Stimulated activated CD8-positive, alpha-beta memory T cell treated with anti-CD3 and anti-CD28 coated beads, Interleukin-4, amount 100 ng/mL, for 1 hour (primary cell): ENCODE data around the gene BEX4.
"Not testable (repeated sequence)": the region's sequence is repeated elsewhere in the genome, so short reads cannot be mapped to it uniquely, and the experiment has no call there.

ENCODE experiments used
- DNase-seq, 2 donors: peaks; one replicate each; pipeline ENCODE4 v3.0.0-alpha.2; 2020; ENCODE audit warnings: low read depth in 2 of 2, low spot score in 1 of 2

BEX4 gene

GRCh38 chrX:103214870-103215424 lies at the start of gene BEX4:
Gene BEX4, plus strand, starts transcription at chrX:103215108. Its CDS starts 1,046 bp downstream, at chrX:103216154.
- DNase-seq: peak; percentile 39 to 67

GRCh38 chrX:103170216-103170615 lies 44.7 kb upstream of the BEX4 start:
- no peak for DNase-seq

- DNase-seq: no peak
Measured at GRCh38 chrX:103171353-103171752, 43.6 kb upstream of the BEX4 start.

- not testable (repeated sequence) for DNase-seq
Measured at GRCh38 chrX:103175256-103175655, 39.7 kb upstream of the BEX4 start.

GRCh38 chrX:103175944-103176753 lies 38.8 kb upstream of the BEX4 start:
- DNase-seq: peak in 1 of 2 donors; percentile 18

- no peak for DNase-seq
Measured at GRCh38 chrX:103177556-103177955, 37.4 kb upstream of the BEX4 start.

- no peak for DNase-seq
Measured at GRCh38 chrX:103183912-103184311, 31.0 kb upstream of the BEX4 start.

- DNase-seq: no peak
Measured at GRCh38 chrX:103187953-103188475, 26.9 kb upstream of the BEX4 start.

- DNase-seq: no peak
Measured at GRCh38 chrX:103197721-103198306, 17.1 kb upstream of the BEX4 start.

GRCh38 chrX:103198668-103199067 lies 16.2 kb upstream of the BEX4 start:
- DNase-seq: not testable (repeated sequence)

- DNase-seq: no peak
Measured at GRCh38 chrX:103201041-103201440, 13.9 kb upstream of the BEX4 start.

- DNase-seq: no peak
Measured at GRCh38 chrX:103210056-103210455, 4.9 kb upstream of the BEX4 start.

- DNase-seq: no peak
Measured at GRCh38 chrX:103211012-103211715, 3.7 kb upstream of the BEX4 start.

- no peak for DNase-seq
Measured at GRCh38 chrX:103212749-103213457, 2.0 kb upstream of the BEX4 start.

GRCh38 chrX:103215425-103215991 lies 600 bp downstream of the BEX4 start:
- DNase-seq: no peak

- DNase-seq: no peak
Measured at GRCh38 chrX:103220511-103221323, 5.8 kb downstream of the BEX4 start.

- DNase-seq: not testable (repeated sequence)
Measured at GRCh38 chrX:103225918-103226317, 11.0 kb downstream of the BEX4 start.

GRCh38 chrX:103233263-103233662 lies 18.4 kb downstream of the BEX4 start:
- DNase-seq: no peak

- no peak for DNase-seq
Measured at GRCh38 chrX:103234869-103235268, 20.0 kb downstream of the BEX4 start.

GRCh38 chrX:103235608-103236007 lies 20.7 kb downstream of the BEX4 start:
- DNase-seq: not testable (repeated sequence)
